Astrocyte of the cerebellum (primary cell): ENCODE data around the gene HHAT.

Source experiments
- DNase-seq: peaks from one replicate; pipeline ENCODE4 v3.0.0-alpha.2; 2011; ENCODE audit warnings: low read depth
- H3K4me3 ChIP-seq: 2 replicates; pipeline ENCODE4 v1.5.1; 2011; ENCODE audit warnings: mild to moderate bottlenecking, low read depth, low read length, moderate library complexity
- in situ Hi-C: cut with HindIII; loops from 2 replicates; pipeline ENCODE4 v1.10.0; 2017; ENCODE audit warnings: low sequenced_read_pairs
- TF ChIP-seq, protein P1 (sequence below): IDR thresholded peaks from 2 replicates; pipeline ENCODE4 v1.5.1; 2012; ENCODE audit warnings: low read length, low read depth, moderate library complexity, mild to moderate bottlenecking; ENCODE audit errors: missing control alignments

The HHAT gene

GRCh38 chr1:210292231-210292871, 36.4 kb upstream of the HHAT start:
- no peak for DNase-seq
- peak overlapping the region; percentile 25 for H3K4me3 ChIP-seq
- TF ChIP-seq, protein P1, sequence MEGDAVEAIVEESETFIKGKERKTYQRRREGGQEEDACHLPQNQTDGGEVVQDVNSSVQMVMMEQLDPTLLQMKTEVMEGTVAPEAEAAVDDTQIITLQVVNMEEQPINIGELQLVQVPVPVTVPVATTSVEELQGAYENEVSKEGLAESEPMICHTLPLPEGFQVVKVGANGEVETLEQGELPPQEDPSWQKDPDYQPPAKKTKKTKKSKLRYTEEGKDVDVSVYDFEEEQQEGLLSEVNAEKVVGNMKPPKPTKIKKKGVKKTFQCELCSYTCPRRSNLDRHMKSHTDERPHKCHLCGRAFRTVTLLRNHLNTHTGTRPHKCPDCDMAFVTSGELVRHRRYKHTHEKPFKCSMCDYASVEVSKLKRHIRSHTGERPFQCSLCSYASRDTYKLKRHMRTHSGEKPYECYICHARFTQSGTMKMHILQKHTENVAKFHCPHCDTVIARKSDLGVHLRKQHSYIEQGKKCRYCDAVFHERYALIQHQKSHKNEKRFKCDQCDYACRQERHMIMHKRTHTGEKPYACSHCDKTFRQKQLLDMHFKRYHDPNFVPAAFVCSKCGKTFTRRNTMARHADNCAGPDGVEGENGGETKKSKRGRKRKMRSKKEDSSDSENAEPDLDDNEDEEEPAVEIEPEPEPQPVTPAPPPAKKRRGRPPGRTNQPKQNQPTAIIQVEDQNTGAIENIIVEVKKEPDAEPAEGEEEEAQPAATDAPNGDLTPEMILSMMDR, result peak; percentile 16
- in situ Hi-C loops, result no loop called here

DNA sequence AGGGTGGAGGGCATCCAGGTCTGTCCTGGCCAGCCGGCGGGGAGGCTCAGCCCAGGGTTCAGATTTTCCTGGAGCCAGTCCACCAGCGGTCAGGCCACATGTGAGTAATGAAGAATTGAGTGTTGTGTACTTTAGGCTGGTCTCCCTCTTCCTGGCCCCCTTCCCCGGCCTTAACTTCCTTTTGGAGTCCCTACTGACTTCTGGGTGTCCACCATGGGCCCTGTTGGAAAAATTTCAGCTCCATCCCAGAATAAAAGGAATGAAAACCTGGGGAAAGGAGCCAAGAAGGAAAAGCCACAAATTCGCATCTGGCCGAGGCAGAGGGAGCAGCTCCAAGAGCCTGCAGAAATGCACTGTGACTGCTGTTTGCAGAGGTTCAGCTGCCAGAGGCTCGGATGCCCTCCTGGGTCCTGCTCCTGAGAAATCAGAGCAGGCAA, 35.5 kb upstream of the HHAT start:
- TF ChIP-seq, protein P1, result no peak
- in situ Hi-C loops, result no loop called here
- DNase-seq, result peak; percentile 92
- peak overlapping the region; percentile 25 for H3K4me3 ChIP-seq

DNA sequence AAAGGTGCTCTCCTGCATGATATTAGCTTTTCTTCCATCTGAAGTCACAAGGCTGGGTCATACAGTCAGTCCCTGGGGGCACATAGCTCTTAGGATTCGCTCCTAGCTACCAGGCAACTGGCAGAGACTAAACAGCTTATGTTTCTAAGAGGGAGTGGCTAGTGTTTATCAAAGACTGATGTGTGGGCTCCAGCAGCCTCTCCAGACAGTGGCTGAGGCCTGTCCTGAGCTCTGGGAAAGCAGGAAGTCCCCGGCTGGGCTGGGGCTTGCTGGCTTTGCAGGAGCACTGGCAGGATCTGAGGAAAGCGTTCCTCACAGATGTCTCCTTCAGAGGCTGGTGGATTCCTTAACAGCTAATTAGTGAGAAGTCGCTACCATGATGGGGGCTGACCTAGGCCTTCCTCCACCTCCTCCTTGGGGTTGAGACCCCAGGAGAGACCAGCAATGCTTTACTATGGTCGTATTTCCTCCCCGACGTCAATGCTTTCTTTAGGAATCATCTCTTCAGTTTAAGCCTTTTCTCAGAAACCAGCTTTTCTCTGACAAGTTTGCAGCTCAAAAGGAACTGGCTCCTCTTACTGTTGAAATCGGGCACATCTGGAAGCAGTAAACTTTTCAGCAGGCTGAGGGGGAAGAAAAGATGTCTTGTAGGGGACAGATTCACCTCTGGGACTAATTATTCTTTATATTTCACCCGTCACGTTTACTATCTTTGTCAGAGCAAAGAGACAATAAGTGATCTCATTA, 33.5 kb upstream of the HHAT start:
- H3K4me3 ChIP-seq, result no peak overlapping the region
- in situ Hi-C loops, result no loop called here
- TF ChIP-seq, protein P1, result no peak
- DNase-seq, result no peak

DNA sequence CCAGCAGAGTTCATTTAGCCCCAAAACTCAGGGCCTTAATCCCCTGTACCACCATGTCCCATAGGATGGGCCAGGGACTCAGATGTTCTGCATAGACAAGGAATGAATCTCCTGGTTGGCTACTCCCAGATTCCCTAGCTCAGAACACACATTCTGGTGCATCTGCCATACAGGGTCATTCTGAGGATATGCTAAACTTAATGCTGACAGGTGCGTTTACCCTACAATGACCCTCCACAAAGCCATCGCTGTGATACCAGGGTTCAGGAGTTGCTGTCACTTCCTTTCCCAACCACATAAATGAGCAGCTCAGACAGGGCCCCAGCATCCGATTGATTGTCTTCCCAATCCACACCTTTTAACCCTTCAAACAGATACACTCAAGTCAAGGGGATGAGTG, 32.0 kb upstream of the HHAT start:
- H3K4me3 ChIP-seq, result no peak overlapping the region
- TF ChIP-seq, protein P1, result no peak
- in situ Hi-C loops, result no loop called here
- no peak for DNase-seq

DNA sequence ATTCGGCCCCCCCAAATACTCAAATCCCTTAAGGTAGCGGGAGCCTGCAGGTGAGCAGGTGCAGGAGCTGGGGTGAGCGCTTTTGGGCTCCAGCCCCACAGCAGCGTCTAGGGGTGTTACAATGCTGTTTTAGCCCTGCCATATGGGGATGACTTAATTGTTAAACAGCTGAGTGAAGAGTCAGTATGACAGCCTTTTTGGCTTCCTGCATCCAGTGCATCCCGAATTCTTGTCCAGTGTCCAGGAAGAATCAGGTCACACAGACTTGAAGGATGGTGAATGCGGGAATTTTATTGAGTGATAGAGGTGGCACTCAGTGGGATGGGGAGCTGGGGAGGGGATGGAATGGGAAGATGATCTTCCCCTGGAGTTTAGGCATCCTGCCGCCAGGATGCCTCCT, 30.4 kb upstream of the HHAT start:
- no peak for DNase-seq
- in situ Hi-C loops, result no loop called here
- TF ChIP-seq, protein P1, result no peak
- H3K4me3 ChIP-seq, result no peak overlapping the region

- no peak overlapping the region for H3K4me3 ChIP-seq
- in situ Hi-C loops, result no loop called here
- TF ChIP-seq, protein P1, result no peak
- no peak for DNase-seq
Measured at GRCh38 chr1:210298936-210299335, 29.8 kb upstream of the HHAT start.
